Stimulated activated CD4-positive, alpha-beta T cell treated with anti-CD3 and anti-CD28 coated beads, Interleukin-4, amount 100 ng/mL, for 4 hours (primary cell): Measurements from ENCODE around the gene HYCC1.

Source experiments
- DNase-seq, 2 experiments: peaks; one replicate each; pipeline ENCODE4 v3.0.0-alpha.2; 2020

HYCC1 gene

GRCh38 chr7:23016345-23017253 lies 2.7 kb upstream of the HYCC1 start:
- no peak for DNase-seq

GRCh38 chr7:23014681-23015080 lies 751 bp upstream of the HYCC1 start:
- DNase-seq = no peak

- peak in 1 of 2 experiments; percentile 15 for DNase-seq
Measured at GRCh38 chr7:23012908-23013714, 819 bp downstream of the HYCC1 start.

GRCh38 chr7:23012186-23012585 lies 1.7 kb downstream of the HYCC1 start:
- DNase-seq = no peak

- no peak for DNase-seq
Measured at GRCh38 chr7:23011222-23011924, 2.6 kb downstream of the HYCC1 start.

GRCh38 chr7:23009303-23009702 lies 4.6 kb downstream of the HYCC1 start:
- no peak for DNase-seq

GRCh38 chr7:23004247-23004520 lies 9.7 kb downstream of the HYCC1 start:
- no peak for DNase-seq

GRCh38 chr7:23003505-23004246 lies 10.3 kb downstream of the HYCC1 start:
- no peak for DNase-seq

GRCh38 chr7:23002698-23003097 lies 11.2 kb downstream of the HYCC1 start:
- DNase-seq = no peak

GRCh38 chr7:23001610-23002009 lies 12.3 kb downstream of the HYCC1 start:
- DNase-seq = no peak

- DNase-seq = no peak
Measured at GRCh38 chr7:23000597-23001360, 13.2 kb downstream of the HYCC1 start.

- DNase-seq = no peak
Measured at GRCh38 chr7:22998519-22998896, 15.4 kb downstream of the HYCC1 start.

GRCh38 chr7:22997871-22998518 lies 15.9 kb downstream of the HYCC1 start:
- no peak for DNase-seq

- no peak for DNase-seq
Measured at GRCh38 chr7:22996470-22996869, 17.5 kb downstream of the HYCC1 start.

GRCh38 chr7:22995011-22995410 lies 18.9 kb downstream of the HYCC1 start:
- no peak for DNase-seq

- DNase-seq = peak in 1 of 2 experiments; percentile 13
Measured at GRCh38 chr7:22992874-22993840, 20.8 kb downstream of the HYCC1 start.

GRCh38 chr7:22990588-22990949 lies 23.4 kb downstream of the HYCC1 start:
- DNase-seq = no peak

- no peak for DNase-seq
Measured at GRCh38 chr7:22989643-22990587, 24.0 kb downstream of the HYCC1 start.

GRCh38 chr7:22985436-22985835 lies 28.5 kb downstream of the HYCC1 start:
- DNase-seq = no peak
